Stimulated activated naive B cell treated with anti-CD40 and anti-IgM and Interleukin-4, amounts not matched to agents 10 μg/mL and 1 μg/mL and 100 μg/mL, for 72 hours (primary cell): ENCODE results near the gene SOST.

Source experiments
- ATAC-seq, 2 donors: fragments of 150-1000 bp; cut with Tn5 transposase; replicated peaks; 2 replicates each; pipeline ENCODE4 v1.10.0; 2021; ENCODE audit warnings: moderate library complexity in 1 of 2
- DNase-seq: peaks from one replicate; pipeline ENCODE4 v3.0.0; 2021
- H3K27ac Mint-ChIP-seq: one replicate; pipeline ENCODE4 v1.8.0; 2022; ENCODE audit warnings: mild to moderate bottlenecking, mixed read lengths
- H3K27me3 Mint-ChIP-seq, 2 donors: one replicate each; pipeline ENCODE4 v1.8.0; 2022; ENCODE audit warnings: mixed read lengths in 2 of 2
- H3K36me3 Mint-ChIP-seq, 2 donors: one replicate each; pipeline ENCODE4 v1.8.0; 2022; ENCODE audit warnings: mixed read lengths in 2 of 2, mild to moderate bottlenecking in 1 of 2
- H3K4me1 Mint-ChIP-seq, 2 donors: one replicate each; pipeline ENCODE4 v1.8.0; 2022; ENCODE audit warnings: mixed read lengths in 2 of 2, mild to moderate bottlenecking in 1 of 2
- H3K4me3 Mint-ChIP-seq, 2 donors: one replicate each; pipeline ENCODE4 v1.8.0; 2022; ENCODE audit warnings: mild to moderate bottlenecking in 2 of 2, mixed read lengths in 2 of 2, moderate library complexity in 1 of 2
- H3K9me3 Mint-ChIP-seq, 2 donors: one replicate each; pipeline ENCODE4 v1.8.0; 2022; ENCODE audit warnings: mixed read lengths in 2 of 2, mild to moderate bottlenecking in 1 of 2

Gene SOST

DNA sequence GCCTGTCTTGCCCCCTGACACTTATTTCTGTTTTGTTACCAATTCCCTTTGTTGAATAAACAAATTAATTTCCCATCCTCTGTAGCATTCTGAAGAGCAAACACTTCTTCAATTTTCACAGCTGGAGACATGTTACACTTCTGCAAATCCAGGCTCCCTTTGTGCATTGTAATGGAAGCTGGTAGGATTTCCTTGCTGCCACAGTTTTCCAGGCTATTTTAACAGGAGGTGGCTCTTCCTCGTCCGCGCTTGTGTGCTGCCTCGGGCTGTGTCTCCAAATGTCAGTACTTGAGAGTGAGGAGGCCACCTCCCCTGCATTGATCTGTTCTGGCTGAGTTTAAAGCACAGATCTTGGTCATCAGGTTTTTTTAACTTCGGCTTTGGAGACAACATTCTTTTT lies 40.0 kb downstream of the SOST start:
- H3K9me3 Mint-ChIP-seq: no peaks in the 10 kb centered on the region
- no peaks in the 10 kb centered on the region for H3K36me3 Mint-ChIP-seq
- peaks cover 23 to 29% of the 10 kb centered on the region in 2 donors for H3K27me3 Mint-ChIP-seq
- DNase-seq: no peak
- H3K4me1 Mint-ChIP-seq: peaks cover 21 to 40% of the 10 kb centered on the region in 2 donors
- no peak overlapping the region for H3K4me3 Mint-ChIP-seq
- ATAC-seq: no peak
- H3K27ac Mint-ChIP-seq: no peak overlapping the region

DNA sequence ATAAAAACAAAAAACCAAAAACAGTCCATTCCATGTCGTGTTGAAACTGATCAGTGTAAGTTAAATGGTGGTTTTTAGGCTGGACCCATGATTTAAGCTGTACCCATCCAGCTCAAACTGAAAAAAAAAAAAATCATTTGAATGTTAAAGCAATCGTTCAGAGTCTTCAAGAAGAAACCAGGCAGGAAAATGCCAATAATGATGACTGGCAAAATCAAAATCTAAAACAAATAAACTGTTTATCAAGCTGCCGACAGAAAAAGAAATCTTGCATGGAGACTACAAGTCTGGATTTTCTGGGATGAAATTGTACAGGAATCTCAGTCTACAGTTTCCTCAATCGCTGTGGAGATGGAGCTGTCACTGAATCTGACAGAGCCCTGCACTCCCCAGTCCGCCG lies 40.7 kb downstream of the SOST start:
- Mint-ChIP-seq H3K4me1 (peaks cover 24 to 44% of the 10 kb centered on the region in 2 donors), H3K4me3 (no peak overlapping the region), H3K9me3 (no peaks in the 10 kb centered on the region), H3K27ac (no peak overlapping the region), H3K36me3 (no peaks in the 10 kb centered on the region), H3K27me3 (peaks cover 29 to 35% of the 10 kb centered on the region in 2 donors)
- DNase-seq (no peak), ATAC-seq (no peak)

DNA sequence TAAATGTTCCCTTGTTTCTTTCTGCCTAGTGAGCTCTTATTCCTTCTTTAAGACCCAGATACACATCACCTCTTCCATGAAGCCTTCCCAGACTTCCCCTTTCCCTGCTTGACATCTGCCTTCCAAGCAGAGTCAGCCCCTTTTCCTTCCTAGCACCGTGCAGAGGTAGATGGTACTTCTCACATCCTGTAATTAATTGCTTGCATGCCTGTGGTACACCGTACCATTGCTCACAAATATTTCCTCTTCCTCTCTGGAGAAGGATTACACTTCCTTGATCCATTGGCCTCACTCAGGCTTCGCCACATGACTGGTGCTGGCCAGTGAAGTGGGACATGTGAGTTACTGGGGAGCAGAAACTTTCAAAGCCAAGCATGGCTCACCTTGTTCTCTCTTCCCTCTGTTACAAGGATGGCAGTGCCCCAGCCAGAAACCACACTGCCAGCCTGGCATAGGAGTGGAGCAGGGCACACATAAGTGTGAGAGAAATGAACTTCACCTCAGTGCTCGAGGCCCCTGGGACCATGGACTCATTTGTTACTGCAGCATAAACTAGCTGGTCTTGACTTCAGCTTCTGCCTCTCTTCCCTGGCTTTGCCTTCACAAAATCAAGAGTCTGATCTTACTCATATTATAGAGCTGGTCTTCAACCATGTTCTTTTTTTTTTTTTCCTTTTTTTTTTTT lies 44.0 kb downstream of the SOST start:
- H3K27me3 Mint-ChIP-seq: peaks cover 56 to 66% of the 10 kb centered on the region in 2 donors
- no peak for DNase-seq
- peaks cover 14 to 26% of the 10 kb centered on the region in 2 donors for H3K4me1 Mint-ChIP-seq
- H3K9me3 Mint-ChIP-seq: no peaks in the 10 kb centered on the region
- no peaks in the 10 kb centered on the region for H3K36me3 Mint-ChIP-seq
- ATAC-seq: peak in 1 of 2 donors; percentile 26
- peak overlapping the region; percentile 65 to 67 for H3K4me3 Mint-ChIP-seq
- no peak overlapping the region for H3K27ac Mint-ChIP-seq

DNA sequence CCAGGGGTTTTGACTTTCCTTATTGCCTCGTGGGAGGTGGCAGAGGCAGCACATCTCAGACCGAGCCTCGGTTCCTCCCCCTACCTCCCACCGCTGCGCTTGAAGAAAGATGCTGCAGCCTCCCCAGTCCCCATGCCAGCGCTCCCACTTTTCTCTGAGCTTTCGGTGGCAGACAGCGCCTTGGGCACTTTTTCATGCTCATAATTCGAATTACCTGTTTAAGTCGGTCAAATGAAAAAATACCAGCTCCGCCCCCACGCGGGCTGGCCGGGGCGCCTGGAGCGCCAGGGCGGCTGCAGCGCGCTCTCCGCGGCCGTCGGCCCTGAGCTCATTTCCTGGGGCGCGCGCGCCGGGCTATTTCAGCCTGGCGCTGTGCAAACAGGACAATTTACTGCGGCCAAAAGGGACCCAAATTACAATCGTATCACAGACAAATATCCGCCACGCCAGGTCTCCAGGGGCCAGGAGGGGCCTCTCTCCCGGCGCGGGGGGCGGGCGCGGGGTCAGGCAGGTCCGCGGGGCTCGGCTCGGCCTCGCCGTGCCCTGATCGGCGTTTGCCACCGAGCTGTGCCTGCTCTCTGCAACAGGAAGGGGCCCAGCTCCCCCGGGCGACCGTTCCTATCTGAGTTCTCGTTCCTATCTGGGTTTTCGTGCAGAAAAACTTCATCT lies 45.0 kb downstream of the SOST start:
- DNase-seq: no peak
- Mint-ChIP-seq H3K4me1 (peaks cover 11 to 21% of the 10 kb centered on the region in 2 donors), H3K36me3 (no peaks in the 10 kb centered on the region), H3K9me3 (no peaks in the 10 kb centered on the region), H3K27ac (no peak overlapping the region), H3K27me3 (peaks cover 56 to 75% of the 10 kb centered on the region in 2 donors), H3K4me3 (peak overlapping the region; percentile 65 to 67)
- peak; percentile 54 to 67 for ATAC-seq

DNA sequence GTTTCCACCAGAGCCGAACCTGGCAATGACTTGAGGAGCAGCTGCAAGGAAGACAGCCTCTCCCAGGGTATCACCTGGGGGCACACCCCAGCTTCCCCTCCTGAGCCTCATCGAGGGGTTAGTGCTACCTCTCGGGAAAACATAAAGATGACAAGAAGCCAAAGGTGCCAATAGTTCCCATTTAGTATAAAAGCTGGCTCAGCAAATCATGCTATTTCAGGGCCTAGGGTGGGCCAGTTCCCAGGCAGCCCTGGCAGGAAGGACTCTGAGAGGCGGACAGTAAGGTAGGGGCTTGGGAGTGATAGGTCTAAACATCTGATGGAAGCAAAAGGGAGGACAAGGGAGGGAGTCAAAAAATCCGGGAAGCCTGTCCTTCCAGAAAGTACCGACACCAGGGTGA lies 46.2 kb downstream of the SOST start:
- Mint-ChIP-seq H3K4me1 (peaks cover 11 to 16% of the 10 kb centered on the region in 2 donors), H3K27me3 (peaks cover 56 to 75% of the 10 kb centered on the region in 2 donors), H3K4me3 (no peak overlapping the region), H3K36me3 (no peaks in the 10 kb centered on the region), H3K27ac (no peak overlapping the region), H3K9me3 (no peaks in the 10 kb centered on the region)
- ATAC-seq (no peak), DNase-seq (no peak)

DNA sequence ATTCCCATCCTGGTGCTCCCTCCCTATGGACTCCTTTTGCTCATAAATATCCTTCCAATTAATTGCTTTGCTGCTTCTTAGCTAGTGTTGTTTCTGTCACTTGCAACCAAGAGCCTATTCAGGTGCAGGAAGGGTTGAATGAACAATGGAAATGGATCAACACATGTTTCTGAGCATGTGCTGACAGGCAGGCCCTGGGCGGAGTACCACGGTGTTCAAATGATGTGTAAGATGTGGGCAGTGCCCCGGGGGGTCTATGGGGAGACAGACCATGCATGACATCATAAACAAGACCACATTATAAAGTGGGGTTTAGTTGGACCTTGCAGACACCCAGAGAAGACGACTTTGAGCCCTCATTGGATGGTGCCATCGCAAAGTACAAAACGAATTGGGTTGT lies 48.5 kb downstream of the SOST start:
- Mint-ChIP-seq H3K4me3 (no peak overlapping the region), H3K36me3 (no peaks in the 10 kb centered on the region), H3K9me3 (no peaks in the 10 kb centered on the region), H3K27ac (no peak overlapping the region), H3K27me3 (peaks cover 58 to 79% of the 10 kb centered on the region in 2 donors), H3K4me1 (peaks cover 11 to 16% of the 10 kb centered on the region in 2 donors)
- ATAC-seq (no peak), DNase-seq (no peak)

GRCh38 chr17:43709210-43709609 lies 49.4 kb downstream of the SOST start:
- H3K4me1 Mint-ChIP-seq: peaks cover 6 to 12% of the 10 kb centered on the region in 2 donors
- no peak for ATAC-seq

GRCh38 chr17:43707184-43707583 lies 51.4 kb downstream of the SOST start:
- no peak for ATAC-seq
- Mint-ChIP-seq H3K4me1 (peaks cover 2 to 9% of the 10 kb centered on the region in 2 donors), H3K27ac (no peak overlapping the region), H3K9me3 (peaks cover 3 to 4% of the 10 kb centered on the region in 2 donors), H3K27me3 (peaks cover 50 to 64% of the 10 kb centered on the region in 2 donors), H3K36me3 (peaks cover 0 to 3% of the 10 kb centered on the region in 2 donors), H3K4me3 (no peak overlapping the region)
- DNase-seq: no peak

More at GRCh38 chr17:43709210-43709609, 49.4 kb downstream of the SOST start:
- peaks cover 51 to 73% of the 10 kb centered on the region in 2 donors for H3K27me3 Mint-ChIP-seq
- DNase-seq: no peak
- no peaks in the 10 kb centered on the region for H3K36me3 Mint-ChIP-seq
- H3K4me3 Mint-ChIP-seq: no peak overlapping the region
- no peaks in the 10 kb centered on the region for H3K9me3 Mint-ChIP-seq
- no peak overlapping the region for H3K27ac Mint-ChIP-seq

DNA sequence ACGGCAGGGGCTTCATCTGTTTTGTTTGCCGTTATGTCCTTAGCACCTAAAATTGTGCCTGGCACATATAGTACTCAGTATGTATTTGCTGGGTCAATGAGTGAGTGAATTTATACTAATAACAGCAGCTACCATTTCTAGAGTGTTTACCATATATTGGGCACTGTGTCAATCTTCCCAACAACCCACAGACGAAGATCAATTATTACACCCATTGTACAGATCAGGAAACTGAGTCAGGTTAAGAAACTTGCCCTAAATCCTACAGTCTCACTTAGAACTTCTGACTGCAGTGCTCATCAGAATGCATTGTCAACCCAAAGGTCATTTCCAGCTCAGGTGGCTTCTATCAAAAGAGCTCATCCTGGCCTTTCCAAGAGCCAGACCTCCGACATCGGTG lies 52.4 kb downstream of the SOST start:
- DNase-seq: no peak
- Mint-ChIP-seq H3K27me3 (peaks cover 48 to 57% of the 10 kb centered on the region in 2 donors), H3K27ac (no peak overlapping the region), H3K4me3 (no peak overlapping the region), H3K4me1 (peaks cover 4 to 12% of the 10 kb centered on the region in 2 donors), H3K36me3 (peaks cover 0 to 3% of the 10 kb centered on the region in 2 donors), H3K9me3 (peaks cover 3 to 4% of the 10 kb centered on the region in 2 donors)
- no peak for ATAC-seq
